Uterus (tissue), 4 donors: Measurements from ENCODE around the gene TAF6. TPM values are rescaled to one million over a fixed set of nuclear protein-coding genes. Genes with fewer than 3 reads are reported as not detected.

Source experiments
- DNase-seq, 2 donors: peaks; one replicate each; pipeline ENCODE4 v3.0.0-alpha.2; 2019 to 2020
- H3K27ac ChIP-seq, 2 donors: fragments of 200-600 bp; sonication (generic); 1 replicate in 1 of 2; 2 replicates in 1 of 2; pipeline ENCODE4 v1.5.1; 2016 to 2018
- H3K27me3 ChIP-seq, 2 donors: fragments of 200-600 bp; sonication (generic); one replicate each; pipeline ENCODE4 v1.5.1; 2018 to 2019; ENCODE audit warnings: control low read depth in 1 of 2
- H3K36me3 ChIP-seq, 2 donors: fragments of 200-600 bp; sonication (generic); one replicate each; pipeline ENCODE4 v1.5.1; 2019; ENCODE audit warnings: control low read depth in 1 of 2
- H3K4me1 ChIP-seq, 2 donors: fragments of 200-600 bp; sonication (generic); one replicate each; pipeline ENCODE4 v1.5.1; 2018 to 2019; ENCODE audit warnings: control low read depth in 1 of 2
- H3K4me3 ChIP-seq, 2 donors: fragments of 200-600 bp; sonication (generic); 1 replicate in 1 of 2; 2 replicates in 1 of 2; pipeline ENCODE4 v1.5.1; 2018 to 2019; ENCODE audit warnings: mild to moderate bottlenecking in 1 of 2
- H3K9me3 ChIP-seq, 2 donors: fragments of 200-600 bp; sonication (generic); one replicate each; pipeline ENCODE4 v1.5.1; 2019; ENCODE audit warnings: control low read depth in 1 of 2
- POLR2A ChIP-seq, 2 donors: fragments of 450-650 bp; IDR thresholded peaks; one replicate each; pipeline ENCODE4 v1.6.1; 2016; ENCODE audit warnings: antibody characterized with exemption in 2 of 2, mild to moderate bottlenecking in 1 of 2, moderate library complexity in 1 of 2
- intact Hi-C: fragments of 100-400 bp; cut with DNase I; formaldehyde crosslinking; loops from one replicate; pipeline ENCODE4 v1.15.1; 2023; ENCODE audit warnings: low total_unique reads
- total RNA-seq, 4 donors: library from RNA; depleted of rRNA in 3 of 4; stranded (reverse); fragments of >200 nt in 3 of 4; gene quantifications; one replicate each; pipeline versions ENCODE4 v1.1.0 to v1.2.4, GENCODE V29; 2014 to 2023
- TF ChIP-seq, protein P1 (sequence below), 4 experiments: fragments of 200-600 bp in 2 of 4; fragments of 450-650 bp in 2 of 4; sonication (generic) in 2 of 4; IDR thresholded peaks; one replicate each; pipeline ENCODE4 v1.5.1; 2016 to 2019; ENCODE audit warnings: antibody characterized with exemption in 4 of 4, mild to moderate bottlenecking in 2 of 4, moderate library complexity in 1 of 4
- donor health status: DM: yes; HTN: yes; CAD: no.

TAF6 gene
- total RNA-seq, 4 donors from 2014 or later, result 23.5 to 68.9 (median 67.7) TPM

GRCh38 chr7:100141555-100141949 is 22.4 kb upstream of the TAF6 start:
- no peaks in the 10 kb centered on the region for H3K27me3 ChIP-seq
- no peaks in the 10 kb centered on the region for H3K4me1 ChIP-seq
- no peak overlapping the region for H3K27ac ChIP-seq
- TF ChIP-seq, protein P1, sequence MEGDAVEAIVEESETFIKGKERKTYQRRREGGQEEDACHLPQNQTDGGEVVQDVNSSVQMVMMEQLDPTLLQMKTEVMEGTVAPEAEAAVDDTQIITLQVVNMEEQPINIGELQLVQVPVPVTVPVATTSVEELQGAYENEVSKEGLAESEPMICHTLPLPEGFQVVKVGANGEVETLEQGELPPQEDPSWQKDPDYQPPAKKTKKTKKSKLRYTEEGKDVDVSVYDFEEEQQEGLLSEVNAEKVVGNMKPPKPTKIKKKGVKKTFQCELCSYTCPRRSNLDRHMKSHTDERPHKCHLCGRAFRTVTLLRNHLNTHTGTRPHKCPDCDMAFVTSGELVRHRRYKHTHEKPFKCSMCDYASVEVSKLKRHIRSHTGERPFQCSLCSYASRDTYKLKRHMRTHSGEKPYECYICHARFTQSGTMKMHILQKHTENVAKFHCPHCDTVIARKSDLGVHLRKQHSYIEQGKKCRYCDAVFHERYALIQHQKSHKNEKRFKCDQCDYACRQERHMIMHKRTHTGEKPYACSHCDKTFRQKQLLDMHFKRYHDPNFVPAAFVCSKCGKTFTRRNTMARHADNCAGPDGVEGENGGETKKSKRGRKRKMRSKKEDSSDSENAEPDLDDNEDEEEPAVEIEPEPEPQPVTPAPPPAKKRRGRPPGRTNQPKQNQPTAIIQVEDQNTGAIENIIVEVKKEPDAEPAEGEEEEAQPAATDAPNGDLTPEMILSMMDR (IDR thresholded peaks at IDR 0.05), result no peak
- TF ChIP-seq POLR2A (IDR thresholded peaks at IDR 0.05), result no peak
- no peaks in the 10 kb centered on the region for H3K9me3 ChIP-seq
- no peak overlapping the region for H3K4me3 ChIP-seq
- no peaks in the 10 kb centered on the region for H3K36me3 ChIP-seq
- intact Hi-C loops, result no loop called here
- no peak for DNase-seq

DNA sequence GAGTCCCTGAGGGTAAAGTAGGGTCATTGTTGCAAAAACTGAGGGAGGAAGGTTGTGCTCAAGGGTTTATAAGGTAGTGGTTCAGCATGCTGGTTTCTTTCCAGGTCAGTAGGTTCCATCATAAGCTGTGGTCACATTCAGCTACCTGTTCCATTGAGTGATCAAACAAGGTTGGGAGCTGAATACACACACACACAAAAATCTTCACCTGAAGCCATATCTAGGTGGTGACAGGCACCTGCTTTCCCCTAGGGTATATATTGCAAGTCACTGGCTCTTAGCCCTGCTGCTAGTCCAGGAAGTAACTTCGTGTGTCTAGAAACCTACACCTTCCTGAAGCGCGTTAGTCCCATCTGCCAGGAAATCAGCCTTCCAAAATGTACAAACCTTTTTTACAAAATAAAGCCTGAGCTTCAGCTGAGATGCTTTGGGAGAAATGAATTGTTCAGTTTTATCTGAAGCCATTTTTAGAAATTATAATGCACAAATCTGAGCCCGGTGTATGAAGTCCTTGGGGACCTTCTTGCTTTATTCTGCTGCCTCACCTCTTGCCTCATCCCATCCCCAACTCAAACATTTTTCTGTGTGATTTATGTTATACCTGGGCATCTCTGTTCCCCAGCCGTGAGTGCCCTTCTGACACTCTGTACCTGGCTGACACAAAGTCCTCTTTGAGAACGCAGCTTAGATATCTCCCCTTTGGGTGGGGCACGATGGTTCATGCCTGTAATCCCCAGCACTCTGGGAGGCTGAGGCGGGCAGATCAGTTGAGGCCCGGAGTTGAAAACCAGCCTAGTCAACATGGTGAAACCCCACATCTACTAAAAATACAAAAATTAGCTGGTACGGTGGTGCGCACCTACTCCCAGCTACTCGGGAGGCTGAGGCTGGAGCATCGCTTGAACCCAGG is 18.9 kb upstream of the TAF6 start:
- TF ChIP-seq, protein P1 (IDR thresholded peaks at IDR 0.05), result no peak
- TF ChIP-seq POLR2A (IDR thresholded peaks at IDR 0.05), result no peak
- intact Hi-C loops, result no loop called here

DNA sequence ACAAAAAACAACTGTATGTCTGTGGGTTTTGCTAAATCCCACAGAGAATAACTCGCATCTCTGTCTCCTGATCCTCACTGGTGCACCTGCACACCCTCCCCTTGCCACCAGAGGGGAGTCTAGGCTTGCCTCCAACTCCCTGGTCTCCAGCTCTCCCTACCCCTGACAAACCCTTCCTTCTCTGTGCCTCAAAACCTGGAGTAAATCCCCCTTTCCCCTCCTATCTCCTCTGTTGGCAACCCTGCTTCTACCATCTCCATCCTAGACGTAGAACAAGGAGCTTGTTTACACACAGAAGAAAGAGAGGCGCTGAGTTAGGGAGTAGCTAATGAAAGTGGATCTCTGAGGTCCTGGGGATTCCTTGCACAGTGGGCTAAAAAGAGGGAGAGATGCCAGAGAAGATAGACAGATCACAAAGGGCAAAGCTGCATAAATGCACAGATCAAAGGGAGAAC is 13.6 kb upstream of the TAF6 start:
- DNase-seq, result peak; percentile 53 to 58
- H3K36me3 ChIP-seq, result no peaks in the 10 kb centered on the region
- no peaks in the 10 kb centered on the region for H3K27me3 ChIP-seq

More for the DNA sequence above, 18.9 kb upstream of the TAF6 start:
- Histone ChIP-seq H3K27ac (no peak overlapping the region), H3K27me3 (no peaks in the 10 kb centered on the region), H3K9me3 (no peaks in the 10 kb centered on the region), H3K36me3 (no peaks in the 10 kb centered on the region), H3K4me3 (no peak overlapping the region), H3K4me1 (no peaks in the 10 kb centered on the region)
- DNase-seq, result no peak

DNA sequence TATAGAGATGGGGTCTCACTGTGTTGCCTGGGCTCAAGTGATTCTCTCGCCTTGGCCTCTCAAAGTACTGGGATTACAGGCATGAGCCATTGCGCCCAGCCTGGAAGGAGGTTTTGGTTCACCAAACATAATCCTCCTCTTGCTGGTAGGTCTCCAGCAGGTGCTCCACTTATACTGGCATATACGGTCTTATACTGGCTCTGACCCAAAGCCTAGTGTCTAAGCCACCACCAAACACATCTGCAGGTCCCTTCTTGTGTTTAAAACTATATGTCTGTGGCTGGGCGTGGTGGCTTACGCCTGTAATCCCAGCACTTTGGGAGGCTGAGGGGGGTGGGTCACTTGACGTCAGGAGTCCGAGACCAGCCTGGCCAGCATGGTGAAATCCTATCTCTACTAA is 13.0 kb upstream of the TAF6 start:
- no peak overlapping the region for H3K4me3 ChIP-seq
- intact Hi-C loops, result no loop called here
- no peak overlapping the region for H3K27ac ChIP-seq
- TF ChIP-seq, protein P1 (IDR thresholded peaks at IDR 0.05), result no peak
- DNase-seq, result no peak
- peaks cover 0 to 3% of the 10 kb centered on the region in 2 donors for H3K4me1 ChIP-seq
- H3K27me3 ChIP-seq, result no peaks in the 10 kb centered on the region
- no peaks in the 10 kb centered on the region for H3K9me3 ChIP-seq
- no peaks in the 10 kb centered on the region for H3K36me3 ChIP-seq

More for the DNA sequence above, 13.6 kb upstream of the TAF6 start:
- no peak overlapping the region for H3K27ac ChIP-seq
- TF ChIP-seq, protein P1 (IDR thresholded peaks at IDR 0.05), result peak; percentile 64 to 85 (median 73)
- no peak for TF ChIP-seq POLR2A (IDR thresholded peaks at IDR 0.05)
- H3K4me1 ChIP-seq, result peaks cover 0 to 3% of the 10 kb centered on the region in 2 donors
- intact Hi-C loops, result no loop called here
- no peaks in the 10 kb centered on the region for H3K9me3 ChIP-seq
- no peak overlapping the region for H3K4me3 ChIP-seq
